Activated T-cell treated with anti-CD3 and anti-CD28 coated beads for 1 hour (primary cell): Measurements from ENCODE around the gene PTPRN2.

Source experiments
- DNase-seq: peaks from one replicate; pipeline ENCODE4 v3.0.0-alpha.2; 2020; ENCODE audit warnings: low read depth

Gene PTPRN2

GRCh38 chr7:157661611-157661975, 926.0 kb downstream of the PTPRN2 start:
- no peak for DNase-seq

- no peak for DNase-seq
These were observed 926.5 kb downstream of the PTPRN2 start for GRCh38 chr7:157660971-157661610.

GRCh38 chr7:157658851-157659412, 928.7 kb downstream of the PTPRN2 start:
- DNase-seq = no peak

GRCh38 chr7:157657741-157658740, 929.6 kb downstream of the PTPRN2 start:
- no peak for DNase-seq

- no peak for DNase-seq
These were observed 931.3 kb downstream of the PTPRN2 start for GRCh38 chr7:157656195-157656769.

GRCh38 chr7:157654350-157654749, 933.3 kb downstream of the PTPRN2 start:
- DNase-seq = no peak

- DNase-seq = no peak
These were observed 933.8 kb downstream of the PTPRN2 start for GRCh38 chr7:157653827-157654207.

GRCh38 chr7:157652954-157653826, 934.4 kb downstream of the PTPRN2 start:
- DNase-seq = no peak

GRCh38 chr7:157652161-157652953, 935.3 kb downstream of the PTPRN2 start:
- no peak for DNase-seq

- DNase-seq = no peak
These were observed 936.1 kb downstream of the PTPRN2 start for GRCh38 chr7:157651366-157652160.

GRCh38 chr7:157650801-157651200, 936.8 kb downstream of the PTPRN2 start:
- DNase-seq = no peak

- no peak for DNase-seq
These were observed 937.4 kb downstream of the PTPRN2 start for GRCh38 chr7:157650131-157650631.

- no peak for DNase-seq
These were observed 941.1 kb downstream of the PTPRN2 start for GRCh38 chr7:157646551-157646950.

- no peak for DNase-seq
These were observed 942.1 kb downstream of the PTPRN2 start for GRCh38 chr7:157645539-157645938.

- no peak for DNase-seq
These were observed 942.7 kb downstream of the PTPRN2 start for GRCh38 chr7:157644946-157645345.

GRCh38 chr7:157643525-157643970, 944.1 kb downstream of the PTPRN2 start:
- no peak for DNase-seq

GRCh38 chr7:157641866-157642265, 945.8 kb downstream of the PTPRN2 start:
- DNase-seq = no peak

- DNase-seq = no peak
These were observed 947.5 kb downstream of the PTPRN2 start for GRCh38 chr7:157640144-157640543.

- DNase-seq = no peak
These were observed 949.1 kb downstream of the PTPRN2 start for GRCh38 chr7:157638563-157638962.
